Stimulated activated CD4-positive, alpha-beta T cell treated with anti-CD3 and anti-CD28 coated beads, Interleukin-2, amount 100 ng/mL, for 48 hours (primary cell): Measurements from ENCODE around the gene PVRIG.
"Not testable (repeated sequence)": the region's sequence is repeated elsewhere in the genome, so short reads cannot be mapped to it uniquely, and the experiment has no call there.

Experiments used
- DNase-seq, 2 donors: peaks; one replicate each; pipeline ENCODE4 v3.0.0-alpha.2; 2020

Gene PVRIG

DNA sequence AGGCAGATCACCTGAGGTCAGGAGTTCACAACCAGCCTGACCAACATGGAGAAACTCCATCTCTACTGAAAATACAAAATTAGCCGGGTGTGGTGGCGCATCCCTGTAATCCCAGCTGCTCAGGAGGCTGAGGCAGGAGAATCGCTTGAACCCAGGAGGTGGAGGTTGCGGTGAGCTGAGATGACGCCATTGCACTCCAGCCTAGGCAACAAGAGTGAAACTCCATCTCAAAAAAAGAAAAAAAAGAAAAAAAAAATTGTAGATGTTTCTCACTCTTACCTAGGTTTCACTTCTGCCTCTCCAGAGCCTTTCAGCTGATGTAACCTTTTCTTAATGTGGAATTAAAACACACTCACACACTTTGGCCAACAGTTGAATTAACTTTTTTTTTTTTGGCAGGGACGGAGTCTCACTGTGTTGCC is 23.8 kb upstream of the PVRIG start:
- not testable (repeated sequence) for DNase-seq

DNA sequence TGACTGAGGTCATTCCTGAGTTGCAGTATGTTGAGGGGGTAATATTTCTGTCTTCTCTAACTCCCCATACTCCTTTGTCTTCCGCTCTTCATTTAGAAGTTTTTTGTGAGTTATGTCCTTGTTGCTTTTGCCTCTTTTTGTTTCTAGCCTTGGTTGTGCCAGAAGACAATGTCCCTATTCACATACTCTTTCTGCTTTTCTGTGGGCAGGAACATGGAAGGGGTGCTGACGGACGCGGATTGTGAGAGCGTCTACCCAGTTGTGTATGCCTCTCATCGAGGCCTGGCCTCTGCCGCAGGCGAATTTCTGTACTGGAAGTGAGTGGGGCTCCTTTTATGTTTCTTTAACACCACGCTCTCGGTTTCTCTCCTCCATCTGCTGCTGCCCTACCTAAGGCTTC is 21.5 kb upstream of the PVRIG start:
- DNase-seq = no peak

DNA sequence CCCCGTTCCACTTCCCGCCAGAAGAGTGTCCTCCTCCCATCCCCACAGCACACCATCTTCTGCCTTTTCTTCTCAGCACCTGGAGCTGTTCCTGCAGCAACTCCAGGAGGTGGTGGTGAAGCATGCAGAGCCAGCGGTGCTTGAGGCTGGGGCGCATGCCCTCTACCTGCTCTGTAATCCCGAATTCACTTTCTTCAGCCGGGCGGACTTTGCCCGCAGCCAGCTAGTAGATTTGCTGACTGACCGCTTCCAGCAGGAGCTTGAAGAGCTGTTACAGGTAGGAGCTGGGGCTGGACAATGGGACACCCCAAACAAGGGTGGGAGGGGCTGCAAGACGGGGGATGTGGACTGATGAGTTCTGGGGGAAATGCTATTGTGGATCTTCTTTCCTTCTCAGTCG is 19.1 kb upstream of the PVRIG start:
- no peak for DNase-seq

DNA sequence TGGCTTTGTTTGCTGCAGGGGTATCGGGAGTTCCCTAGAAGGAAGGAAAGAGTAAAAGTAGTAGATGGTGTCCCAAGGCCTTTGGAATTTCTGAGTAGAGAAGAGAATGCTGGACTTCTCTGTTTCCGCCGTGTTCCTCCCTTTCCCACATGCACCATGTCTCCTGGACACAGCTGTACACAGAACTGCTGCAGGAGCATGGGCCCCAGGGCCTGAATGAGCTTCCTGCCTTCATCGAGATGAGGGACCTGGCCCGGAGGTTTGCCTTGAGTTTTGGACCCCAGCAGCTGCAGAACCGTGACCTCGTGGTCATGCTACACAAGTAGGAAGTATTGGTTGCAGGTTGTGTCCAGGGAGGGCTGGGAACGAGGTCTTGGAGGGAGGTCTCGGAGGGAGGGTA is 15.3 kb upstream of the PVRIG start:
- DNase-seq = no peak

DNA sequence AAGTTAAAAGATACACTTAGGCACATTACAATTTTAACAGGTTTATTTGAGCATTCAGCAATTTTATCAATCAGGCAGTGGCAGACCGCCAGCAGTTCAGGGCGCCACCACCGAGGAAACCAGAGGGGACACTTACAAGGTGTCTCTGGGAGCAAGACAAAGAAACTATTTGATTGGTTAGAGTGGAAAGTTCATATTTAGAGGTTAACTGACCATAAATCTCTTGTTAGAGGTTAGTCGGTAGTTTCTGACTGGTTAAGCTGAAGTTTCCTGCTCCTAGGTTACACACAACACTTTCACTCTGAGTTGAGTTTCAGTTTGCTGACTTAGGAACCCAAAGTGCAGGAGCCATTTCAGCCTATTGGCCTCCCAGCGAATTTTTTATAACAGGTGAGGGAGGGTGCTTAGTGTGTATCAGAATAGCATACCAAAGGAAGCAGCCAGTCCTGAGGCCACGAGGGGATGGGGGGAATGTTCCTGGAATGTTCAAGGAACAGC is 10.8 kb upstream of the PVRIG start:
- peak in 1 of 2 donors; percentile 27 for DNase-seq

DNA sequence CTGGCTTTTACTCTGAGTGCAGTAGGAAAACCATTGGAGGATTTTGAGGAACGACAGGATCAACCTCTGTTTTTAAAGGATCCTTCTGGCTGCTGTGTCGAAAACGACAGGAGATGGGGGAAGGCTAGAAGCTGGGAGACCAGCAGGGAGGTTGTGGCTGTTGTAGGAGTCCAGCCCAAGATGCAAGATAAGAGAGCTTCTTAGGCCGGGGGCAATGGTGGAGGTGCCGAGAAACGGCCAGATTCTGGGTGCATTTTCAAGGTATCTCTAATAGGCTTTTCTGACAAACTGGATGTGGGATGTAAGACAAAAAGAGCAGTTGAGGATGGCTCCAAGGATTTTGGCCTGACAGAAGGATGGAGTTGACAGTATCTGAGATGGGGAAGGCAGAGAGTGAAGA is 10.3 kb upstream of the PVRIG start:
- no peak for DNase-seq

DNA sequence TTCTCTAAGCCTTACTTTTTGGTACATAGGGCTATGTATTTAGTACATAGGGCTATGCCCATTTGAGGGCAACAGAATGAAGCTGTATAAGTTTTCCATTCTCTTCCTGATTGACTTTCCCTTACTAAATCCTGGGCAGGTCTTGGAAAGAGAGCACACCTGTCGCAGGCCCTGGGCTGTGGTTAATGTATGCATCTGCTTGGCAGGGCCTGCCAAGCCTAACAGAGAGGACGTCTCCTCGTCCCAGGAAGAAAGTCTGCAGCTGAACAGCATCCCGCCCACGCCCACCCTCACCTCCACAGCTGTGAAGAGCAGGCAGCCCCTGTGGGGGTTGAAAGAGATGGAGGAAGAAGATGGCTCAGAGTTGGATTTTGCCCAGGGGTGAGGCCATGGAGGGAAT is 8.9 kb upstream of the PVRIG start:
- DNase-seq = no peak

DNA sequence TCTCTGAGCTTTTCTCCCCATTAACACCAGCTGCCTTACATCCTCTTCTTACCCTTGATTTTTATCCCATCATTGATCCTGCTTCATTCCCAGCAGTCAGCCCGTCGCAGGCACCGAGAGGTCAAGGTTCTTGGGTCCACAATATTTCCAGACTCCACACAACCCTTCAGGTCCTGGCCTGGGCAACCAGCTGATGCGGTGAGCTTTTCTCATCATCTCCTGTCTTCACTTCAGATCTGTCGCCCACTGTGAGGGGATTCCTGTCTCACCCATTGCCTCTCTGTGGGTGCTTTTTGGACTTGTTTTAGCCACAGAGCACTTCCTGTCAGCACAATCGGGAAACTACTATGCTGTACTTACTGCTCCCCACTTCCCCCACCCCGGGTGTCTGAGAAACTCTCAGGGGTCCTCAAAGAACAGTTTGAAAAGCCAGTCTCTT is 8.4 kb upstream of the PVRIG start:
- DNase-seq = no peak

DNA sequence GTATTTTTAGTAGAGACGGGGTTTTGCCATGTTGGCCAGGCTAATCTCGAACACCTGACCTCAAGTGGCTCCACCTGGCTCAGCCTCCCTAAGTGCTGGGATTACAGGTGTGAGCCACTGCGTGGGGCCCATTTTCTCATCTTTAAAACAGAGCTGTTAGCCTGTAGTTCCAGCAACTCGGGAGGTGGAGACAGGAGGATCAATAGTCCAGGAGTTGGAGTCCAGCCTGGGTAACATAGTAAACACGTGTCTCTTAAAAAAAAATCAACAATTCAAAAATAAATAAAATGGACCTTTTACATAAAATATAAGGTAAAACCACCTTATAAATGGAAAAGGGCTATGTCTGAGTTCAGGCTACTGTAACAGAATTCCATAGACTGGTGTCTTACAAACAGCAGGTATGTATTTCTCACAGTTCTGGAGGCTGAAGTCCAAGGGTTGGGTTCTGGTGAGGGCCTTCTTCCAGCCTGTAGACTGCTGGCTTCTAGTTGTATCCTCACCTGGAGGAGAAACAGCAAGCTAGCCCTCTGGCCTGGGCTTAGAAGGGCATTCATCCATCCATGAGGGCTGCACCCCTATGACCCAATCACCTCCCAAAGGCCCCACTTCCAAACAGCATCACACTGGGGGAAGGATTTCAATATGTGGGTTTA is 7.0 kb upstream of the PVRIG start:
- DNase-seq = no peak

DNA sequence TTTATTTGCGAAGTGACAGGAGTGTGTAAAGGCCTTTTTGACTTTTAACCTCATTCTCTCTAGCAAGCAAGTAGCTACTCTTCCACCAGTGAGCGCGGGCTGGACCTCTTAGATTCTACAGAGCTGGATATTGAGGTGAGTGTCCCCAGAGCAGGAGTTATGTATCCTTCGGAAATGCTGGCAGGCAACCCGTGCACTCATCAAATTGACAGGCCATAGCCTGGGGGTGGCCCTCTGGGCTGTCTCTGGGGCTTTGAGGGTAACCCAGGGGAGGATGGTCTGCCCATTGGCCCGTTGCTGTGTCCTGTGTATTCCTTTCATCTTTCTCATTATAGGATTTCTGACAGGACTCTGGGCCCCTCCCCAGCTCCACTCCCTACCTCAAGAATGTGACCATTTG is 6.1 kb upstream of the PVRIG start:
- no peak for DNase-seq

DNA sequence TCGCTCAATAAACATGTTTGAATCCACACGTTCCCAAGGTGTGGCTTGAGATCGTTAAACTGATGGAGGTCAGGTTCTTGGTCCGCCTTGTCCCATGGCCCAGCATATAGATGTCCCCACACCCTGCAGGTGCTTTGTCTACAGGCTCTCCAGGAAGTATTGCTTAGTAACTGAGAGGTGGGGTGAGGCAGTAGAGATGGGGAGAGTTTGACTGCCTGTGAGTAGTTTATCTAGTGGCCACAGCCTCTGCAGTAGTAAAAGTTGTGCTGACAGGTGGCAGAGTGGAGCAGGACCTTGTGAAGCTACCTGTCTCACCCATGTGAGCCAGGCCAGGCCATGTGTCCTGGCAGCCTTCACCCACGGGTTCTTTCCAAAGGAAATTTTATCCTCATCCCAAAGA is 5.4 kb upstream of the PVRIG start:
- DNase-seq = not testable (repeated sequence)

DNA sequence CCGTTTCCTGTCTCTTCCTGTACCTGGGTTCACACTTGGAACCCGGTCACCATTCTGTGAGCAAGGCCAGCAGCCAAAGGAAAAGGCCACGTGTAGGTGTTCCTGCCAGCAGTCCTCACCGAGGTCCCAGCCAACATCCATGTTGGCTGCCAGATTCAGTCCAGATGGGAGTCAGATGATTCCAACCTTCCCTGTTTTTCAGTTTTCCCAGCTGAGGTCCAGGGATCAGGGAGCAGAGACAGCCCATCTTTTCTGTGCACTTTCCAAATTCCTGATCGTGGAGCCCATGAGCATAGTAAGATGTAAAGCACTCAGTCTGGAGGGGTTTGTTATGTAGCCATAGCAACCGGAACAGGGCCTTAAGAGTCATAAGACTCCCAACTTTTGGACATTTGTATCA is 3.9 kb upstream of the PVRIG start:
- no peak for DNase-seq

DNA sequence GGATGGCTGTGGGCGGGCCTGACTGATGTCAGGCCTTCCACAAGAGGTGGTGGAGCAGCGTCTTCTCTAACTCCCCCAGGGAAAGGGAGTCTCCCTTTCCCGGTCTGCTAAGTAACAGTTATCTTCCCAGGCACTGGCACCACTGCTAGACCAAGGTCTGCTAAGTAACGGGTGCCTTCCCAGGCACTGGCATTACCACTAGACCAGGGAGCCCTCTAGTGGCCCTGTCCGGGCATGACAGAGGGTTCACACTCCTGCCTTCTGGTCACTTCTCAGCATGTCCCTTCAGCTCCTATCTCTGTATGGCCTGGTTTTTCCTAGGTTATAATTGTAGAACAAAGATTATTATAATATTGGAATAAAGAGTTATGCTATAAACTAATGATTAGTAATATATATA is 1.8 kb upstream of the PVRIG start:
- peak; percentile 78 to 88 for DNase-seq

DNA sequence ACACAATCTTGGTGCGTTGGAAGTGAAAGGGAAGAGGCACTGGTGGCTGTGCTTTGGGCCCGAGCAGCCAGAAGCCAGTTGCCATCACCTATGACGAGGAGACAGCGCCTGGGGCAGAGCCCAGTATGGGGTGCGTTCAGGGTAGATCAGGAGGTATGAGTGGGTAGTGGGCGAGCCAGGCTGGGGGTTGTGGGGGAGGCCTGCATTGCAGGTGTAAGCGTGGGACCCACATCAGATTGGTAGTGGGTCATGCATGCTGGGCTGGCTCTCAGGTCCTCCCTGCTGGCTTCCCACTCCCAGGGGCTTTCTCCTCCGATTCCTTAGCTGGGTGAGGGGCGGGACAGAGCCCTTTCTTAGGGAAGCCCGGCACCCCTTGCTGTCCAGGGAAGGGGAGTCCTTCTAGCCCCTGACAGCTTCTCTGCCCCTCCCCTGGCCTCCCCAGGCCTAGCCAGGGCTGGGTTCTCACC is 445 bp upstream of the PVRIG start:
- no peak for DNase-seq

DNA sequence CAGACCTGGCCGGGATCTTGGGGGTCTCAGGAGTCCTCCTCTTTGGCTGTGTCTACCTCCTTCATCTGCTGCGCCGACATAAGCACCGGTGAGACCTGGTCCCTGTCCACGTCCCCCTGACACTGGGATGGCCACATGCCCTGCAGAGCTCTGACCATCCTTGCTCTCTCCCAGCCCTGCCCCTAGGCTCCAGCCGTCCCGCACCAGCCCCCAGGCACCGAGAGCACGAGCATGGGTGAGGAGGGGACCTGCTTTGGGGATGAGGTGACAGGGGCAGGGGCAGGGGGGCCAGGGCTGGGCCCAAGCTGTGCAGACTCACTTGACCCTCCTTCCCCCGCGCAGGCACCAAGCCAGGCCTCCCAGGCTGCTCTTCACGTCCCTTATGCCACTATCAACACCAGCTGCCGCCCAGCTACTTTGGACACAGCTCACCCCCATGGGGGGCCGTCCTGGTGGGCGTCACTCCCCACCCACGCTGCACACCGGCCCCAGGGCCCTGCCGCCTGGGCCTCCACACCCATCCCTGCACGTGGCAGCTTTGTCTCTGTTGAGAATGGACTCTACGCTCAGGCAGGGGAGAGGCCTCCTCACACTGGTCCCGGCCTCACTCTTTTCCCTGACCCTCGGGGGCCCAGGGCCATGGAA is 959 bp downstream of the PVRIG start:
- no peak for DNase-seq

DNA sequence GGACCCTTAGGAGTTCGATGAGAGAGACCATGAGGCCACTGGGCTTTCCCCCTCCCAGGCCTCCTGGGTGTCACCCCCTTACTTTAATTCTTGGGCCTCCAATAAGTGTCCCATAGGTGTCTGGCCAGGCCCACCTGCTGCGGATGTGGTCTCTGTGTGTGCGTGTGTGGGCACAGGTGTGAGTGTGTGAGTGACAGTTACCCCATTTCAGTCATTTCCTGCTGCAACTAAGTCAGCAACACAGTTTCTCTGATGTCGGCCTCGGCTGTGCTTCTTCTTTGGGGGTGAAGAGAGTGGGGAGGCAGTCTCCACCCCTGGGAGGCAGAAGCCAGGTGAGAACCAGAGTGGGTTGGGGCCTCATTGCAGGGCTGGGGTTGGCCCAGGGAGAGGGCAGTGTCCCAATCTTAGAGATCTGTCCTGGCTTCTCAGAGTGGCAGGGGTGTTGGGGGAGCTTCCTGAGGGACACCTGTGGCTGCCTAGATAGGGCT is 1.5 kb downstream of the PVRIG start:
- DNase-seq = peak; percentile 46 to 65

DNA sequence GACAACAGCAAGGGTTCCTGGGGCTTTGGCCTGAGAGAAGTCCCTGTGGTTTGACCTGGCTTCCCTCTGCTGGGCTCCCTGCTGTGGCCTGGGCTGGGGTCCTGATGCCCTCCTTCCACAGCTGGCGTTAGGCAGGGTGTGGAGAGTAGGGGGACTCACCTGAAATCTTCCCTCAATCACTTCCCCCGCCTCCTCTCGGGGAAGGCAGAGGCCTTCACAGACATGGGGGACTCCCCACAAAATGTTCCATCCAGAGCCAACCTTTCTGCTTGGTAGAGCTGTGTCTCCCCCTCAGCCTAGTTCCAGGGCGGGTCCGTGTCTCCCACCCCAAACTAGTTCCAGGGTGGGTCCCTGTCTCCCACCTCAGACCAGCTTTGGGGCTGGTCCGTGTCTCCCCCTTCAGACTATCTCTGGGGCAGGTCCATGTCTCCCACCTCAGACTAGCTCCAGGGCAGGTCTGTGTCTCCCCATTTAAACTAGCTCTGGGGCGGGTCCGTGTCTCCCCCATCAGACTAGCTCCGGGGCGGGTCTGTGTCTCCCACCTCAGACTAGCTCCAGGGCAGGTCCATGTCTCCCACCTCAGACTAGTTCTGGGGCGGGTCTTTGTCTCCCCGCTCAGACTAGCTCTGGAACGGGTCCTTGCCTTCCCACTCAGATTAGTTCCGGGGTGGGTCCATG is 2.2 kb downstream of the PVRIG start:
- DNase-seq = no peak

DNA sequence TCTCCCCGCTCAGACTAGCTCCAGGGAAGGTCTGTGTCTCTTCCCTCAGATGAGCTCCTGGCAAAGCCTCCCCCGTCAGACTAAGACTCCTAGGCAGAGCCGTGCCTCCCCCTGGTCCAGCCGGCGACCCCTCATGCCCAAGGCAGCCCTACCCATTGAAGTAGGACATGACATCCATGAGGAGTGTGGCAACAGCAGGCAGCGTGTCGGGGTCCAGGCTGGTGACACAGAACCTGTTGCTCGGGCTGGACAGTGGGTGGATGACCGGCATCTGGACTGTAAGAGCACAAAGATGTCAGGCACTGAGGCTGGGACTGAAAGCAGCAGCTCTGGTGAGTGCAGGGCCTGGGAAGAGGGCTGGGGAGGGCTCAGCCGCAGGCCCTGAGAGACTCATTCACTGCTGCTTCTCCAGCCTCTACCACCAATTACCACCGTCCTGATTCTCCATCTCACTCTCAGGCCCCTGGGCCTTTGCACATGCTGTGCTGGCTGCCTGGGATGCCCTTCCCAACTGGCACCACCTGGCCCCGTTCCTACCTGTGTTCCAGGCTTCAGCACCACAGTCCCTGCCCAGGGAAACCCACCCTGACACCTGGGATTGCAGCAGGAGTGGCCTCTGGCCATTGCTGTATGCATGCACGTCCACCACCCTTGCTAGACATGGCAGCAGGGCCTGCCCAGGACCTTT is 2.8 kb downstream of the PVRIG start:
- DNase-seq = no peak

DNA sequence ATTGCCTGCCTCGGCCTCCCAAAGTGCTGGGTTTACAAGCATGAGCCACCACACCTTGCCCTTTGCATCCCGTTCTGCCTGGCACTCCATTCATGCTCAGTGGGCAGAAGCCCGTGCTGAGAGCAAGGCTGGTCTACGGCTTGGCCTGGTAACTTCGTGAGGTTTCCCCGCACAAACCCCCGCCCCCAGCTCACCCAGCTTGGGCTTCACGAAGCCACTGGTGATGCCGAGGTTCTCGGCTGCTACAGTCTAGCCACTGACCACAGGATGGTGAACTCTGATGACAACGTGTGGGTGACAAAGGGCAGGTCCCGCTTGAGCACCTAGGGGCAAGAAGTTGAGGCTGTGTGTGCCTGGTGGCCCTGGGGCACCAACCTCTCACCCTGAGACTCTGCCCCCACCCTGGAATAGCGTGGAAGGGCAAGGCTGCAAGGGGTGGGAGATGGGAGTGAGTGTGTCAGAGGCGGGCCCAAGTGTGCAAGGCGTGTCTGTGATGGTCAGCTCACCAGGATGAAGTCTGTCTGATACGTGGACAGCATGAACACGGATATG is 3.7 kb downstream of the PVRIG start:
- not testable (repeated sequence) for DNase-seq

DNA sequence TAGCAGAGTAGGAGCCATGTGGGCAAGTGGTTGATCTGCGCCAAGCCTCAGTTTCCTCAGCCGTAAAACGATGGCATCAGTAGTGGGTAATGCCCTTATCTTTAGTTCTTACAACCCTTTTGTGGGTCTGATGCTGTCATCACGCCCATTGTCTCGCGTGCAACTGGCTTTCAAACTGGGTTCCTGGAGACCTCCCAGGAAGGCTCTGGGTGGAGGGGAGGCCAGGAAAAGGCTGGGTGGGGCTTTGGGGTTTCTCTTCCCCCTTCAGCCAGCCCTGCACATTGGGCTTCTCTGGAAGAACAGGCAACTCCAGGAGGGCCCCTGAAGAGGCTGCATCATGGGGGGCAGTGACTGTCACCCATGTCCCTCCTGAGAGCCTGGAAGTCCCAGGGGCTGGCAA is 5.1 kb downstream of the PVRIG start:
- DNase-seq = not testable (repeated sequence)

DNA sequence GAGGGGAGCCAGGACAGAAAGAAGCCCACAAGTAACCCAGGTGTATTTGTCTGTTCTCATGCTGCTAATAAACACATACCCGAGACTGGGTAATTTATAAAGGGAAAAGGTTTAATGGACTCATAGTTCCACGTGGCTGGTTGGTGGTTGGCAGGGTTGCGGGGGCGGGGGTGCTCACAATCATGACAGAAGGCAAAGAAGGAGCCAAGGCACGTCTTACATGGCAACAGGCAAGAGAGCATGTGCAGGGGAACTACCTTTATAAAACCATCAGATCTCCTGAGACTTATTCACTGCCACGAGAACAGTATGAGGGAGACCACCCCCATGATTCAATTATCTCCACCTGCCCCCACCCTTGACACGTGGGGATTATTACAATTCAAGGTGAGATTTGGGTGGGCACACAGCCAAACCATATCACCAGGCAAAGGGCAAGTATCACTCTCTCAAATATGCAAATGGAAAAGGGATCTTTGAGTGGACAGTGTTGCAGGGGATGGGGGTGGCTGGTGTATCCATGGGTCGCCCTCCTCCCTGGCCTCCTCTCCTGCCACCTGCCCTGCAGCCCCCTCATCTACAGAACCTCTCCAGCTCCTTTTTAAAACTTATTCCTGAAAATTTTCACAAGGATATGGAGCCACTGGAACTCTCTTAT is 15.0 kb downstream of the PVRIG start:
- not testable (repeated sequence) for DNase-seq

DNA sequence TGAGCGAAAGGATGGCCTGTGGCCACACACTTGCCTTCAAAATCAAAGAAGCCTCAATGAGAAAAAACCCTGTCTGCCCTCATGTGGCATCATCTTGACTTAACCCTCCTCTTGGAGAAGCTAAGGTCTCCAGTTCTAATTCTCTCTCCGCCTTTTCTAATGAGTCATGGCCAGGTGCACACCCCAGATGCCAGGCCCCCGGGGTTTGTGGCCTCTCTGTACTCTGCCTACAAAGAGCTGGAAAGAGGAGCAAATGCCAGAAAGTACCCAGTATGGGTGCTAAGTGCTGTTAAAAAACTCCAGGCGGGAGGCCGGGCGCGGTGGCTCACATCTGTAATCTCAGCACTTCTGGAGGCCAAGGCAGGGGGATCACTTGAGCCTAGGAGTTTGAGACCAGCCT is 20.2 kb downstream of the PVRIG start:
- not testable (repeated sequence) for DNase-seq
